Activated CD4-positive, alpha-beta T cell treated with anti-CD3 and anti-CD28 coated beads, Interleukin-2, amount 50 U/mL, for 4 hours (primary cell): ENCODE measurements around the gene P3H2.
"Not testable (repeated sequence)": the region's sequence is repeated elsewhere in the genome, so short reads cannot be mapped to it uniquely, and the experiment has no call there.

ENCODE experiments used
- DNase-seq, 2 experiments: peaks; one replicate each; pipeline ENCODE4 v3.0.0-alpha.2; 2020

P3H2 gene

GRCh38 chr3:190084983-190085382 is 35.7 kb downstream of the P3H2 start:
- no peak for DNase-seq

- DNase-seq: no peak
Observed at GRCh38 chr3:190083635-190084034, 37.1 kb downstream of the P3H2 start.

GRCh38 chr3:190081389-190081788 is 39.3 kb downstream of the P3H2 start:
- DNase-seq: no peak

GRCh38 chr3:190079173-190079572 is 41.5 kb downstream of the P3H2 start:
- not testable (repeated sequence) for DNase-seq

- DNase-seq: no peak
Observed at GRCh38 chr3:190077395-190078045, 43.2 kb downstream of the P3H2 start.

- DNase-seq: no peak
Observed at GRCh38 chr3:190076601-190077394, 43.9 kb downstream of the P3H2 start.

- DNase-seq: no peak
Observed at GRCh38 chr3:190076136-190076535, 44.6 kb downstream of the P3H2 start.

- no peak for DNase-seq
Observed at GRCh38 chr3:190074817-190075216, 45.9 kb downstream of the P3H2 start.

- no peak for DNase-seq
Observed at GRCh38 chr3:190073264-190074008, 47.3 kb downstream of the P3H2 start.

- DNase-seq: no peak
Observed at GRCh38 chr3:190072856-190073255, 47.8 kb downstream of the P3H2 start.

- DNase-seq: not testable (repeated sequence)
Observed at GRCh38 chr3:190071921-190072320, 48.8 kb downstream of the P3H2 start.

GRCh38 chr3:190070622-190071347 is 49.9 kb downstream of the P3H2 start:
- DNase-seq: no peak

- DNase-seq: no peak
Observed at GRCh38 chr3:190065204-190065603, 55.5 kb downstream of the P3H2 start.

- DNase-seq: no peak
Observed at GRCh38 chr3:190064659-190065058, 56.0 kb downstream of the P3H2 start.

- DNase-seq: no peak
Observed at GRCh38 chr3:190064112-190064511, 56.6 kb downstream of the P3H2 start.

- no peak for DNase-seq
Observed at GRCh38 chr3:190063490-190063889, 57.2 kb downstream of the P3H2 start.

- DNase-seq: no peak
Observed at GRCh38 chr3:190060192-190060775, 60.4 kb downstream of the P3H2 start.

GRCh38 chr3:190059242-190059590 is 61.5 kb downstream of the P3H2 start:
- DNase-seq: no peak

- DNase-seq: no peak
Observed at GRCh38 chr3:190058521-190059241, 62.0 kb downstream of the P3H2 start.

GRCh38 chr3:190056742-190057141 is 64.0 kb downstream of the P3H2 start:
- DNase-seq: no peak

- no peak for DNase-seq
Observed at GRCh38 chr3:190055773-190056172, 64.9 kb downstream of the P3H2 start.
